NCI-H2107 (cell line): ENCODE measurements around the gene JMJD1C.

Source experiments
- DNase-seq: peaks from one replicate; lab custom pipeline; 2025; lab: John Stamatoyannopoulos, UW

JMJD1C gene

DNA sequence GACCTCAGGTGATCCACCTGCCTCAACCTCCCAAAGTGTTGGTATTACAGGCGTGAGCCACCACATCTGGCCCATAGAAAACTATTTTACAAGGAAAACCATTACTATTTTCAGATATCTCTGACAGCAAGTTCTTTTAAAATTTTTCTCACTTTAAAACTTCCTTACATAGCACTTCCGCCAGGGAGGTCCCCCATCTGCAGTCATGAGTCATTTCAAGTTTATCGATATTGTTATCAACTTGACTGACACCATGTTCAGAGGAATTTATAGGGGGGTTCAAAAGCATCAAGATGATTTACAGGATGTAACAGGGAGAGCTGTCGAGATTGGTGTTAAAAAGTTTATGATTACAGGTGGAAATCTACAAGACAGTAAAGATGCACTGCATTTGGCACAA lies 243.8 kb downstream of the JMJD1C start:
- no peak for DNase-seq

DNA sequence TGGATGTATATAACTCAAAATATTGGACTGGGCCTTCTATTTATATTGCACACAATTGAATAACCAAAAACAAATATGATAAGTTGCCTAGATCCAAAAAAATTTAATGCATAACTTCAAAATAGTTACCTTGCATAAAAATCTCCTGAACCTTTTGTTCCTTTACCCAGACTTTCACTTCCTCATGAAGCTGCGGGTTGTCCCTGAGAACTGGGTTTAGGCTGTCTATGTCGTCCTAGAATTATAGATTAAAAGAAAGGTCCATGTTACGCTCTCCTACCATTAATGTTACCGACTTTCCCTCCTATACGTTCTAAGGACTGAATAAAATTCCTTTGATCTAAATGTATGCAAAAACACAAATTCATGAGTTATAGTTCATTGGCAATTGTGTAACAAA lies 246.0 kb downstream of the JMJD1C start:
- no peak for DNase-seq

- no peak for DNase-seq
Observed at GRCh38 chr10:63217120-63217605, 248.6 kb downstream of the JMJD1C start.

DNA sequence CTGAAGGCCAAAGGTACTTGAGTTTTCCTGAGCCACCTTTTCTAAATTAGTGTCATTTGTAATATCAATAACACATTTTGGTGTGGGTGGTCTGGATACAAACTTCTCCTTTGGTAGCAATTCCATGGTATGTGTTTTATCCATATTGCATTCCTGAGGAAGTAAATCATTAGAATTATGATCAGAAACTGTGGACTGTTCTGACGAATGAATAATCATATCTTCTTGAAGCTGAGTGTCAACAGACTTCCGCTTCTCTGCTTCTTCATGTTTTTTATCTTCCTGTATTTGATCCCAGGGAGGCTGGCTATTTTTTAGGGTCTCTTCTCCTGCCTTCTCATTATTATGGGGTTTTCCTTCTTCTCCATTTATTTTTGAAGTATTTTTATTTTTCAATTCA lies 251.2 kb downstream of the JMJD1C start:
- DNase-seq, result no peak

- DNase-seq, result no peak
Observed at GRCh38 chr10:63213489-63213888, 252.3 kb downstream of the JMJD1C start.

- no peak for DNase-seq
Observed at GRCh38 chr10:63210611-63211196, 255.1 kb downstream of the JMJD1C start.

DNA sequence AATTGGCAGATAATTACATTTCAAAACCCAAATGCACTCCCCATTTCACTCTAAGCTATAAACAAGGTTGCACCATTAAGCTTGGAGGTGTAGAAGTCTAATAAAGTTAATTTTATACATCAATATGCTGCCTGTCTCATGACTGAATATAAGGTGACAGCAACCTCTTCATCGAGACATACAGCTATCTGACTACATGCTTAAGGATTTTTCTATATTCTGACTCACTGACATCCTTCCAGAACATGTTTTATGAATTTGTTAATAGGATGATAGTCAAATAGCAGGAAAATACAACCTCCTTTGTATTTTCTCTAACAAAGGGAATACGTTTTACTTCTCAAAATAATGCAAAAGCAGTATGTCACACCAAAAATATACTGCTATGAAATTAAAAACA lies 256.1 kb downstream of the JMJD1C start:
- no peak for DNase-seq

DNA sequence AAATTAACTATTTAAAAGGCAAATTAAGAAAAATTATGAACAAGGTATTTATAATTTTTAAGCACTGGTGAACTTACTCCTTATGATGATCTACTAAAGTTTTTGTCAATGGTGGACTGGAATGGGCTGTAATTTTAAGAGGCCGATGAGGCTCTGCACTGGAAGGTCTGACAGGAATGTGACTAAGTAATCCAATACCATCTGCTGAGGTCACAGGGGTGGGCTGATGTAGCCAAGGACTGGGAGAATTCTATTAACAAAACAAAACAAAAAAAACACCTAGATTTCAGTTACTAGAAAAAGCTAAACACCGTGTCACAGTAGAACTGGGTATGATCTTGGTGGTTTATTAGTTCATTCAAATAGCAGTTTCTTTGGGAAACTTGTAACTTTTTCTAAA lies 256.8 kb downstream of the JMJD1C start:
- no peak for DNase-seq

- no peak for DNase-seq
Observed at GRCh38 chr10:63206997-63207811, 258.6 kb downstream of the JMJD1C start.

DNA sequence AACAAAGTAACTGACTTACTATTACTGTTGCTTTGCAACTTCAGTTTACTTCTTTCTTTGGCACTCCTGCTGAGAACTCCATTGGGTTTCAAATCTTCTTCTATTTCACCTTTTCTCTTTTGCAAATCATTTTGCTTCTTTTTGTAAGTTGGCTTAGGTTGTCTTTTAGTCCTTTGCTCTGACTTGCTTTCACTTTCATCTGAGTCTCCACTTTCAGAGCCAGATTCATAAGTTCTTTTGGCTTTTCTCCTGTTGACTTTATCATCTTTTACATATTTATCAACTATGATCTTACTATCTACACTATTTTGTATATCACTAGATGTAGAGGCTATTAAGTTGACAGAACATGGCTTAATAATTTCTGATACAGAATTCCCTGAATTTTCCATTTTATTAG lies 259.2 kb downstream of the JMJD1C start:
- DNase-seq, result no peak

DNA sequence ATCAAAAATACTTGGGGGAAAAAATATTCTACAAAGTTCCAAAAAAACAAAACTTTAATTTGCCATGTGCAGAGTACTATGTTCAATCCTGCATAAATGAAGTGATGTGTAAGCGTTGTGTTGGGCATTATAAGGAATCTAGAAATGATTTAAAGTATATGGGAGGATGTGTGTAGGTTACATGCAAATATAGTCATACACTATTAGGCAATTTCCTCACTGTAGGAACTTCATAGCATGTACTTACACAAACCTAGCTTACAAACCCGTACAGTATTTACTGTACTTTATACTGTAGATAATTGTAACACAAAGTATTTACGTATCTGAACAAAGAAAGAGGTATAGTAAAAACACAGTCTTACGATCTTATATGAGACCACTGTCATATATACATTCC lies 260.4 kb downstream of the JMJD1C start:
- DNase-seq, result no peak

DNA sequence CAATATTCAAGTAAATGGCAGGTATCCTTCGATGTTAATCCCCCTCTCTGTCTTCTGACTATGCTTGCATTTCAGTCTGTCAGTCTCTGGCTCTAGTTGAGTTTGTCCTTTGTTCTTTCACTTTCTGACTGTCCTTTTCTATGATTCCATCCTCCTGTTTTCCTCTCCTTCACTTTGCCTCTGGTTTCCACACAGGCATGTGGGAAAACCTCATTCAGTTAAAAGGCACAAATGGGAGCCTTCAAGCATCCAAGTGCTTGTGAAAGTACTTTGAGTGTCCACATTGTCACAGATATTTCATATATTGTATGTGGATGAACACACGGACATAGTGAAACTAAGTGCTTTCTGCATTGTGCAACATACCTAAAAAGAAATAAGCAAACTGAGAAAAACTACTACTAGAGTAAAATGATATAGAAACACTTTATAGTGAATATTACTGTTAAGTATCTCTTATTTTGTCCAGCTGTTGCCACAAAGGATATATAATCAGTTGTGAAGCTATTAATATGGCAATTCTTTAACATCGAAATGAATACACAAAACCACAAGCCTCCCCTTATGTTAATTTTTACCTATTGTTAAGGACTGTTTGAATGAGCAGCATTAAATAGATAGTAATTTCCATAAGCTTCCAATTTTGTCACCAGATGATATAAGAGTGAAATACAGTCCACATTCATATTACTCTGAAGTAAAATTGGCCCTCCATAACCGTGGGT lies 260.9 kb downstream of the JMJD1C start:
- no peak for DNase-seq

- no peak for DNase-seq
Observed at GRCh38 chr10:63201118-63201517, 264.7 kb downstream of the JMJD1C start.

DNA sequence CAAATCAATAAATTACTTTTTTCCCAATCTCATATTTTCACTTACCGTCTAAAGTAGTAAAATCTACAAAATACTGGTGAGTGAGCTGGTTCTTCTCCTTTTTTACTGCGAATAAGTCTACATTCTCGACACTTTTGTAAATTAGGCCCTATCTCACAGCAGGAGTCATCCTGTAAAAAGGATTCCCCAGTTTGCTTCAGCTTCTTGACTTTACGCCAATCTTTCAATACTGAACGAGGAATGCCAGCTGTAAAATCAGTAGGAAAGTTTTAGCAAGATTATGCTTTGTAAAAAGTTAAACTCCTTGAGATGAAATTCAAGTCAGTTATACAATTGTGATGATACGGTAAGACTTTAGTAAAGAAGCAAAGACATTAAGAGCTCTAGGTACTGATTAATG lies 265.3 kb downstream of the JMJD1C start:
- no peak for DNase-seq

DNA sequence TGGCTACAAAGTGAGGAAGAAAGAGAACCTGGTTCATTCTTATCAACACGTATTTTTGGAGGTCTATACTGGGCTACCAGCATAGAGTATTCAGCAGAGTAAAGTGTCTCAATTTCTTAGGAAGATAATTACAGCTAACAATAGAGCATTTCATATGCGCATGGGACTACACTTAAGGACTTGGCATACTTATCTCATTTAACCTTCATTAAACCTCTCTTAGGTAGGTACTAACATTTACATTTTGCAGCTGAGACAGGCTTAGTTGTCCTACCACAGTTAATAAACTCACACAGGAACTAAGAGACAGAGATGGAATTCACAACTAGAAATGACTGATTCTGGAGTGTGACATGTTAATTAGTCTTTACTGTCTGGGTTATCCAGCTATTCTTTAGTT lies 266.1 kb downstream of the JMJD1C start:
- DNase-seq, result no peak

DNA sequence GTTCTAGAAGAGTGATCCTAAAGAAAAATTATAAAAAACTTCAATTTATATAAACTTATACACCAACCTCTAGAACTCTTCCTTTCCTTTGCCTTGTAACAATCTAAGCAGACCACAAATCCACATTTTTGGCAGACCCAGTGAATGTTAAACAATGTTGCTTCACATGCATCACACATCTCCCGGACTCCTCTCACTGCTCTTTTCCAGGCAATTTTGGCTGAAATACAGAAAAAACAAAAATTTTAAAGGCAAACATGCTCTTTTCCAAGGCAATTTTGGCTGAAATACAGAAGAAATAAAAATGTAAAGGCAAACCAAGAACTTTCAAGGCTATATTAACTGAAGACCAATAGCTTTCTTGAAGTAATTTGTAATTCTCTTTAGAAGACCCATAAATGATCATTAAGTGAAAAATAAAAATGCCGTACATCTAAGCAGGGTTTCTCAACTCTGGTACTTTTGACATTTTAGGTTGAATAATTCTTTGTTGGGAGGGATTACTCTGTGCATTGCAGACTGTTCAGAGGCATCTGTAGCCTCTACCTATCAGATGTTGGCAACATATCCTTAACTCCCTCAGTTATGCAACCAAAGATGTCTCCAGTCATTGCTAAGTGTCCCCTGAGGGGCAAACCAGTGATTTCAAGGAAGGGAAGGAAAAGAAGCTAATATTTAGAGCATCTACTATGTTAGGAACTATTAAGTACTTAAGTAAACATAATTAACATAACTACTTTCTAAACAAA lies 268.3 kb downstream of the JMJD1C start:
- no peak for DNase-seq

DNA sequence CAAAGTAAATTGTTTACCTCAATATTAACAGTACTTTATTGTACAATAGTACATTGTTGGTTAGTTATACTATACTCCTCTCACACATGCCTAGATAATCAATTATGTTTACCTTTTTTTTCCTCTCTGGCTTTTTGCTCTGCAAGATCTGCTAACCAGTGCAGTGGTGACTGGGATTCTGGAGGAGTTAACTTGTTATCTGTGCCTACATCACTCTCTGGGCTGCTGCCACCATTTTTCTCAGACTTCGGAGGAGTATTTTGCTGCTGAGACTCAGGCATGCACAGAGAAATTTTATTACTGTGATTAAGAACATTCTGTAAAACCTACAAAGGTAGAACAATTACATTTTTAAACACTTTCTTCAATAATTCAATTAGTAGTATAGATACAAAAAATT lies 273.0 kb downstream of the JMJD1C start:
- no peak for DNase-seq

- DNase-seq, result no peak
Observed at GRCh38 chr10:63175534-63175933, 290.2 kb downstream of the JMJD1C start.

DNA sequence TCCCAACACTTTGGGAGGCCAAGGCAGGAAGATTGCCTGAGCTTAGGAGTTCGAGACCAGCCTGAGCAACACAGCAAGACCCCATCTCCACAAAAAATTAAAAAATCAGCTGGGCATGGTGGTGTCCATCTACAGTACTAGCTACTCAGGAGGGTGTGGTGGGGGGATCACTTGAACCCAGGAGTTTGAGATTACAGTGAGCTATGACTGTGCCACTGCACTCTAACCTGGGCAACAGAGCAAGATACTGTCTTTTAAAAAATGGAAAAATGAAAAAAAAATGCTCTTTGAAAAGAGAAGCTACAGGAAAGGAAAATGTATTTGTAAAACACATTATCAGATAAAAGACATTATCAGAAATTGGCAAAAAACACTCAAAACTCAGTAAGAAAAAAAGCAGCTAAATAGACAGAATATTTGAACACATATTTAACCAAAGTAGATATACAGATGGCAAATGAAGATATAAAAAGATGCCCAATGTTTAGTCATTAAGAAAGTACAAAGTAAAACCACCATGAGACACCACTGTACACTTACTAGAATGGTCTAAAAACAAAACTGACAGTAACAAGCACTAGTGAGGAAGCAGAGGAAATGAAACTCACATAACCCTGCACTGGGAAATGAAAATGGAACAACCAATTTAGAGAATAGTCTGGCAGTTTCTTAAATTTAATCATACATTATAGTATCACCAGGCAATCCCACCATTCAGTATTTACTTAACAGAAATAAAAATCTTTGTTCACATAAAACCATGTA lies 292.1 kb downstream of the JMJD1C start:
- DNase-seq, result no peak

DNA sequence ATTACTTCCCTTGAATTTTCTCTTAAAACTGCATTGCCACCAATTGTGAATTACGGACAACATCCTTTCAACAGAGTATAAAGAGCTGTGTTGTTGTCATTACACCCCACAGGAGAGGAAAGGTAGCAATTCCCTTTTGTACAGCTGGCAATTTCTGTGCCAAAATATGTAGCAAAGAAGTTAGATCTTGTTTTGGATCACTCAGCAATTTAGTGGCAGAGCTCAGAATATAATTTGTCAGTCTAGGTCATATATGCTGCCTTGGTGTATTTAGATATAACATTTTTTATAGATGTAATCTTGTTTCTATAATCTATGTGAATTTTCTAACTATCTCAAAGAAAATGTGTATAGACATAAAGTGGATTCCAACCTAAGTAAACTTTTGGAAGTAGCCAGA lies 293.9 kb downstream of the JMJD1C start:
- no peak for DNase-seq

GRCh38 chr10:63171255-63171855 lies 294.4 kb downstream of the JMJD1C start:
- DNase-seq, result no peak
